ENCODE measurements around the gene ST13.
A peak's percentile ranks its signal among the peaks of the same experiment; 100 is the strongest.
"Not testable (repeated sequence)": the region's sequence is repeated elsewhere in the genome, so short reads cannot be mapped to it uniquely, and the experiment has no call there.

Gene ST13

GRCh38 chr22:40834619-40835018, 21.8 kb downstream of the ST13 start:
- DNase-seq: no peak

DNA sequence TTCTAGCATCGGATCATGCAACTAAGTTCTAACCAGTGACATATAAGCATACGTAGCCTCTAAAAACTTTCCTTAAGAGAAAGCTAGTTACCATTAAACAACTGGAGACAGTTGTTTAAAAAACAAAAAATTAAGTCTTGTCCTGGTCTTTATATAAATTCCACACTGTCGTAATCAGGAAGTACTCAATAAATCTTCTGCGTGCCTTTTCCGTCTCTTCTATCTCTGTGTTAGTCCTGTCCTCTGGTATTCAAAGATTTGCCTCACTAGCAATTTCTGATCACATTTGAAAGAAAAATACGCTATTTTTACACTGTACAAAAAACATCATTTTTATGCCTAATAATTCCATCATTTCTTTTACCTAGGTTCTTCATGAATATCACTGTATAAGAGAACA, 27.3 kb downstream of the ST13 start:
- no peak for DNase-seq

- DNase-seq: no peak
Observed at GRCh38 chr22:40826984-40827741, 29.3 kb downstream of the ST13 start.

- DNase-seq: not testable (repeated sequence)
Observed at GRCh38 chr22:40826292-40826691, 30.1 kb downstream of the ST13 start.

GRCh38 chr22:40823426-40823825, 33.0 kb downstream of the ST13 start:
- no peak for DNase-seq

DNA sequence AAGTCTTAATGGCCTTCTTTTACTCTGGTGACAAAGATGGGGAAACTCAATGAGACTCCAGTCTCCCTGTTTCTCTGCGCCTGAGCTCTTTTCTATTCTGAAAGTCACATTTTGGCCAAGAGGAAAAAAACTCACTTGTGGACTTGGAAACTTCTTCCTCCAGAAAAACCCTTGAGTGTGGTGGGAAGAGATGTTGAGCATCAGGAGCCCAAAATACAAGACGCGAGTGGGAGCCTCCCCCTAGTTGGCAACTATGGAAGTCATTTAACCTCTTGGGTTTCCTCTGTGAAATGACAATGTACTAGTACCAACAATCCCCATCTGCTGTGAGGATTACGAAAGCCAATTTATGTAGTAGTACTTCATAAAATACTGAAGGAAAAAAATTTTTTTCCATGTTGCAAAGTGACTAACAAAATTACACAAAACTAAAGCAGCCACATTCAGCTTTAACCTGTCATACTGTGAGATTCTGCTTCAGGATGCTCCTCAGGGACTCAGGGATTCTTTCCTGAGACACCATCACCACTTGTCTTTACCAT, 36.8 kb downstream of the ST13 start:
- no peak for DNase-seq

DNA sequence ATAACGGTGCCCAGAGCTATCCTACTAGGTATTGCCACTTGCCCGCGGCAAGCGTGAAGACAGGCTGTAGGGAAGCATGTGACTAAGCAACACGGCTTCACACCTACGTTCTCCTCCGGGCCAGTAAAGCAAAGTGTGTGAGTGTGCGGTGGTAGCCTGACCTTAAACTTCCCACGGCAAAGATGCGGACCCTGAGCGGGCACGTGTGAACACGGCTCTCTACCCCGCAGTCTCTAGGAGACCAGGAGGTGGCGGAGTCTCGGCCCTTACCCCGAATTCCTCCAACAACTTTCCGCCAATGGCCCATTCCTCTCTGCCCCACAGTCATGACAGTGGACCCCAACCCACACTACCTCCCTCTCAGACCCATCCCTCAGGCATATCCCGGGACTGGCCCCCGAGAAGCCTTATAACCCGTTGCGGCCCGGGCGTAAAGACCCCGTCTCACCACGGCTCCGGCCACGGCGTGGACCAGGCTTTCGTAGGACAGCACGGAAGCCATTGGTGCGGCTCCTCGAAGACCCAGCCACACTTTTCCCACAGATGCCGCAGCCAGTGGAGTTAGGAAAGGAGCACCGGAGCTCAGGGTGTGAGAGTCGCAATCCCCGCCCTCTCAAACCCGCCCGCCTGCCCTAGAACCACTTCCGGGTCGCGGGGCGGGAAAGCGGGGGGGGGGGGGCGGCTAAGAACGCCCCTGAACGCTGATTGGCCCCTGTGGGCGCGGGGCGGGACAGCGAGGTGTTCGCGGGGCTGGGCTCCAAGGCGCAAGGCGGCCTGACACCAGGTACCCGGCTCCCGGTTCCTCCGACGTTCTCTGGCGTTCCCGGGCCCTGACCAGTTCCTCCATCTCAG, 37.5 kb downstream of the ST13 start, which contains the start of gene SLC25A17:
Gene SLC25A17 (minus strand): TSS at position 600 of the 852 bp plus-strand sequence. CDS start 98 bp downstream, at position 502.
- peak; percentile 82 to 89 for DNase-seq

DNA sequence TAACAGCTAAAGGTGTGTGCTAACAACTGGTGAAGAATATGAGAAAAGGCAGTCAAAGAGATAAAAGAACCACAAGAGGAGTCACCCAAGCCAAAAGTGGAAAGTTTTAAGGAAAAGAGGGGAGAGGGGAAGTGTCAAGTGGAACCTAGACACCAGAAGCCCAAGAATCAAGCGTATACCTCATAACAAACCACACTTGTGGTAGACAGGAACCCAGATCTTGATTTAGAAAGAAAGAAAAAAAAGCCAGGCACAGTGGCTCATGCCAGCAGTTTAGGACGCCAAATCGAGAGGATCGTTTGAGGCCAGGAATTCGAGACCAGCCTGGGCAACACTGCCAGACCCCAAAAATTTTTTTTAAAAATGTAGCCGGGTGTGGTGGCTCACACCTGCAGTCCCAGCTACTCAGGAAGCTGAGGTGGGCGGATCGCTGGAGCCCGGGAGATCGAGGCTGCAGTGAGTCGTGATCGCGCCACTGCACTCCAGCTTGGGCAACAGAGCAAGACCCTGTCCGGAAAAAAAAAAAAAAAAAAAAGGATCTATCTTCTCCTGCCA, 38.2 kb downstream of the ST13 start:
- peak in 1 of 2 donors; percentile 24 for DNase-seq

- DNase-seq: no peak
Observed at GRCh38 chr22:40817737-40818136, 38.7 kb downstream of the ST13 start.

DNA sequence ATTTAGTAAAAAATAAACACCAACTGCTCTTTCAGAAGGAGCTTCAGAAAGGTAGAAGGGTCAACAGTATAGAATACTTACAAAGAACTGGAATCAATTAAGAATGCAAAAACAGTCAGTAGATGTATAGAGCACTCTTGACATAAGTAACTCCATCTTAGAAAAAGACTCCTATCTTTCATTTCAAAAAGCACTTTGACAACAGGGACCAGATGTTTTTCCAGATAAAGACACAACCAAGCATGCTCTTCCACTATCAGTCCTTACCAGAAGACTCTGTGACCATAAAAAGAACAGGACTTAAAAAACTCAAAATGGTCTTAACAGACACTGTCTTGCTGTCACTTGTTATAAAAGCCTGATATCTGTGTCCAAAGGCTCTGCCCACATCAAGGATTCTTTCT, 42.5 kb downstream of the ST13 start:
- DNase-seq: no peak

GRCh38 chr22:40808018-40808841, 48.2 kb downstream of the ST13 start:
- DNase-seq: no peak

DNA sequence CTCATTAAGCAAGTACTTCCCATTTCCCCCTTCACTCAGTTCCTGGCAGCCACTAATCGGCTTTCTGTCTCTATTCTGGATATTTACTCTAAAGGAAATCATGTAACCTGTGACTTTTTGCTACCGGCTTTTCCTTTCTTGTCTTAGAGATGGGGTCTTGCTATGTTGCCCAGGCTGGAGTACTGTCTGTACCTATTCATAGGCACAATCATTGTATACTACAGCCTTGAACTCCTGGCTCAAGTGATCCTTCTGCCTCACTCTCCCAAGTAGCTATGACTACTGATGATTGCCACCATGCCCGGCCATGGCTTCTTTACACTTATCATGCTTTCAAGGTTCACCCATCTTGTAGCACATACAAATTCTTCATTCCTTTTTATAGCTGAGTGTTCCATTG, 49.7 kb downstream of the ST13 start:
- DNase-seq: no peak

DNA sequence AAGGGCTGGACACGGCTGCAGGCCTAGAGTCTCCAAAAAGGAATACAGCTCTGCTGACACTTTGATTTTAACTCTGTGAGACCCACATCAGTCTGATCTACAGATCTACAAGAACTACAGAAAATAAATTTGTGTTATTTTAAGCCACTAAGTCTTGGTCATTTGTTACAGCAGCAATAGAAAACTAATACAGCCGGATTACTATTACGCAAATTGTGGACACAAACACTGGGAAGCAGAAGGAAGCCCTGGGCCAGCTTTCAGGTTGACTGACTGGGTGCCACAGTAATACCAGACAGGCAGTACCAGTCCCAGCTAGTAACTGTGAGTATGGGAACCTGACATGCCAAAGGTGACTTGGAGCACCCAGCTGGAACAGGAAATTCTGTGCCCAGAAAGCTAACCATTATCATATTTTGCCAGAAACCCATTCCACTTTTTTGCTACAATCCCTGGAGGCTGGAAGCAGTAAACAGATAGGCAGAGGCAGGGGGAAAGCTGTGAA, 50.7 kb downstream of the ST13 start:
- DNase-seq: no peak

DNA sequence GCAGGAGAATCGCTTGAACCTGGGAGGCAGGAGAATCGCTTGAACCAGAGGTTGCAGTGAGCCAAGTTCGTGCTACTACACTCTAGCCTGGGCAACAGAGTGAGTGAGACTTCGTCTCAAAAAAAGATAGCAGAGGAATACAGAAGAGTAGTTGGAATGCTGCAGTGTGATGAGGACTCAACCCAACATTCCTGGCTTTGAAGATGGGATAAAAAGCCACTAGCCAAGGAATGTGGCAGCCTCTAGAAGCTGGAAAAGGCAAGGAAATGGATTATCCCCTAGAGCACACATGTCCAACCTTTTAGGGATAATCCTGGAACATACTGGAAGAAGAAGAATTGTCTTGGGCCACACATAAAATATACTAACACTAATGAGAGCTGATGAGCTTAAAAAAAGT, 51.2 kb downstream of the ST13 start:
- no peak for DNase-seq

DNA sequence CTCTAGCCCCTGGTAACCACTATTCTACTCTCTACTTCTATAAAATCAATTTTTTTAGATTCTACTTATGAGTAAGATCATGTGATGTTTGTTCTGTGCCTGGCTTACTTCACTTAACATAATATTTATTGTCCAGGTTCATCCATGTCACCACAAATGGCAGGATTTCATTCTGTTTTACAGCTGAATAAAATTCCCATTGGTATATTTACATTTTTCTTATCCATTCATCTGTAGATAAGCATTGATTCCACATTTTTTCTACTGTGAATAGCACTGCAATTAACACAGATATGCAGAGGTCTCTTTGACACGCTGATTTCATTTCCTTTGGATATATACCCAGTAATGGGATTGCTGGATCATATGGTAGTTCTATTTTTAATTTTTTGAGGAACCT, 53.1 kb downstream of the ST13 start:
- no peak for DNase-seq

DNA sequence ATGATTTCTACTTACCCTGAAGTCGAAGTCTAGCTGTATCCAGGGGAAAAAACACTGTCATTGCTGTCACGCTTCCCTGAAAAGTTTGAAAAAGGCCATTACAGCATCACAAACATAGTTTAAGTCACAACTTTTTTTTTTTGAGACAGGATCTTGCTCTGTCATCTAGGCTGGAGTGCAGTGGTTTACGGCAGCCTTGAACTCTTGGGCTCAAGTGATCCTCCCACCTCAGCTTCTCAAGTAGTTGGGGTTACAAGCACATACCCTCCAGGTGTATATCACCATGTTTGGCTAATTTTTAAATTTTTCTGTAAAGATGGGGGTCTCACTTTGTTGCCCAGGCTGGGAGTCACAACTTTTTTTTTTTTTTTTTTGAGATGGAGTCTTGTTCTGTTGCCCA, 57.4 kb downstream of the ST13 start:
- DNase-seq: no peak

DNA sequence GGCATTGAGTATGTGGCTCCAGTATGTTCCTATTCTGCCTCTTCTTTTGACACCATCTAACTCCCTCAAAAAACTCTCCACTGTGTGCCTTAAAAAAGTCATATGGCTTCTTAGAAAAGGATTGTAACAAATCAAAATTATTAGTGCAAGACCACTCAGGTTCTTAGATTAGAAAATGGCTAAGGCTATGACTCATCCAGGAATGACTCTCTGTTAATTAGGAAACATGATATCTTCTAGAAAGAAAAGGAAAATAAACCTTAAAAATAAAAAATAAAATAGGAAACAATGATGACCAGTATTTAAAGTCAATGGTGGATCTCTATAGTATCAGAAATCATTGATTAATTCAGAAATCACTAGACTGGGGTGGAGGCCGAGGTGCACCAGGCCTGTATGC, 59.0 kb downstream of the ST13 start:
- DNase-seq: no peak

GRCh38 chr22:40792451-40792850, 64.0 kb downstream of the ST13 start:
- DNase-seq: no peak

- no peak for DNase-seq
Observed at GRCh38 chr22:40791241-40791640, 65.2 kb downstream of the ST13 start.

DNA sequence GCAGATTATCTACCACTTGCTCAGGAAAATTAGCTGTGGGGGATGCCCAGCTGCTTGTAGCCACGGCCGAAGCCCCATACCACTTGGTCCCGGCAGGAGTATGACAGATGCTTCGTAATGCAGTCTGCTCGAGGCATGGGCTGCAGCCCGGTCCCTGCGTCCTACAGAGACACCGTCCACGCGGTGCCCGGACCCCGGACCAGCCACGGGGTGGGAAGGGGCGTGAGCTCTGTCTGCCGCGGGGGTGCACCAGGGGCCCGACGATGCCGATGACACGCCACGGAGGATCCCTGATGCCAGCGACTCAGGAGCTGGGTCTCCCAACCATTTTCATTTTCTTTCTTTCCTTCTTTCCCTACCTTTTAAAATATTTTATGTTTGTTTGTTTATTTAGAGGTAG, 67.3 kb downstream of the ST13 start:
- DNase-seq: no peak

GRCh38 chr22:40782521-40782920, 73.9 kb downstream of the ST13 start:
- DNase-seq: no peak

DNA sequence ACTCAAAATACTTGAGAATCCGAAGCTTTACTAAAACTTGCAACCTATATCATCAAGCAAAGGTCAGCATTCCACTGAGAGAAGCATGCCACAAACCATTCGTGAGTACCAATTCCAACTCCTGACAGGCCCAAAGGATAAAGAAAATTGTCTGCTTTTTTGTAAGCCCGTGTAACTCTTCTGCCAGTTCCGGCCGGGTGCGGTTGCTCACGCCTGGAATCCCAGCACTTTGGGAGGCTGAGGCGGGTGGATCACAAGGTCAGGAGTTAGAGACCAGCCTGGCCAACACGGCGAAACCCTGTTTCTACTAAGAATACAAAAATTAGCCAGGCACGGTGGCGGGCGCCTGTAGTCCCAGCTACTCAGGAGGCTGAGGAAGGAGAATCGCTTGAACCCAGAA, 74.7 kb downstream of the ST13 start:
- DNase-seq: not testable (repeated sequence)

Data from CD4-positive, alpha-beta T cell treated with Interferon alpha-2 for 1 hour (primary cell).